PC-3 (cell line): ENCODE results near the gene RNF217.

Source experiments
- CTCF ChIP-seq: fragments of 300-600 bp; sonication (generic); conservative IDR thresholded peaks from 2 replicates; pipeline ENCODE4 v1.5.1; 2017; ENCODE audit warnings: antibody characterized with exemption, low read depth, mild to moderate bottlenecking, low read length
- EZH2 ChIP-seq: fragments of 300-600 bp; sonication (generic); IDR thresholded peaks from one replicate; pipeline ENCODE4 v1.6.1; 2017; ENCODE audit warnings: antibody characterized with exemption, mild to moderate bottlenecking, low read length; ENCODE audit not compliant: unreplicated experiment

GRCh38 chr6:125013938-125014660 is 51.9 kb downstream of the RNF217 start:
- TF ChIP-seq CTCF (no peak), EZH2 (no peak)
